OCI-LY3 (cell line): ENCODE measurements around the gene RTF2.

Experiments
- H2AFZ ChIP-seq: fragments of 200-600, 300-600 bp; shearing (Covaris generic); 2 replicates; pipeline ENCODE4 v1.6.0; 2014; ENCODE audit warnings: antibody characterized with exemption, low read depth, low read length
- H3K27ac ChIP-seq: fragments of 200-600, 300-600 bp; sonication (generic); 2 replicates; pipeline ENCODE4 v1.5.1; 2014; ENCODE audit warnings: mild to moderate bottlenecking, low read length, moderate library complexity, mixed read lengths
- H3K27me3 ChIP-seq: fragments of 200-600, 300-600 bp; sonication (generic); 2 replicates; pipeline ENCODE4 v1.6.1; 2014; ENCODE audit warnings: low read depth, low read length, mixed read lengths
- H3K36me3 ChIP-seq: fragments of 200-600, 300-600 bp; sonication (generic); replicated peaks from 2 replicates; pipeline ENCODE3; 2014; ENCODE audit warnings: low read depth, low read length, mixed read lengths
- H3K4me1 ChIP-seq: fragments of 300-600, 200-600 bp; sonication (generic); 2 replicates; pipeline ENCODE4 v1.6.1; 2014; ENCODE audit warnings: low read length, mixed read lengths
- H3K4me2 ChIP-seq: fragments of 200-600, 300-600 bp; sonication (generic); 2 replicates; pipeline ENCODE4 v1.6.1; 2014; ENCODE audit warnings: low read length, mixed read lengths
- H3K4me3 ChIP-seq: fragments of 300-600, 200-600 bp; sonication (generic); 2 replicates; pipeline ENCODE4 v1.5.1; 2014; ENCODE audit warnings: antibody characterized with exemption, mild to moderate bottlenecking, low read length, moderate library complexity
- H3K79me2 ChIP-seq: fragments of 300-600, 200-600 bp; shearing (Covaris generic); 2 replicates; pipeline ENCODE4 v1.6.1; 2014; ENCODE audit warnings: mild to moderate bottlenecking, low read length, mixed read lengths
- H3K9ac ChIP-seq: fragments of 300-600, 200-600 bp; shearing (Covaris generic); 2 replicates; pipeline ENCODE4 v1.6.0; 2014; ENCODE audit warnings: mild to moderate bottlenecking, low read length, moderate library complexity
- H3K9me3 ChIP-seq: fragments of 200-600, 300-600 bp; shearing (Covaris generic); 2 replicates; pipeline ENCODE4 v1.6.1; 2014; ENCODE audit warnings: low read length, mixed read lengths; ENCODE audit not compliant: insufficient read depth
- H4K20me1 ChIP-seq: fragments of 200-600, 300-600 bp; sonication (generic); 2 replicates; pipeline ENCODE4 v1.6.1; 2016; ENCODE audit warnings: low read length, mixed read lengths; ENCODE audit not compliant: insufficient read depth
- CTCF ChIP-seq: fragments of 200-600, 300-600 bp; sonication (generic); IDR thresholded peaks from 2 replicates; pipeline ENCODE4 v1.5.1; 2014; ENCODE audit warnings: antibody characterized with exemption, low read length, low read depth
- EZH2phosphoT487 ChIP-seq: fragments of 200-600 bp; shearing (Covaris generic); IDR thresholded peaks from 2 replicates; pipeline ENCODE4 v1.6.1; 2018; ENCODE audit warnings: antibody characterized with exemption, mixed run types, low read depth

RTF2 gene

GRCh38 chr20:56428410-56428809 is 40.0 kb upstream of the RTF2 start:
- Histone ChIP-seq H3K9ac (no peak overlapping the region), H3K27me3 (no peaks in the 10 kb centered on the region), H3K79me2 (no peaks in the 10 kb centered on the region)

GRCh38 chr20:56428881-56429280 is 39.5 kb upstream of the RTF2 start:
- H3K4me3 ChIP-seq, result no peak overlapping the region

More at GRCh38 chr20:56428410-56428809, 40.0 kb upstream of the RTF2 start:
- Histone ChIP-seq H3K9me3 (no peaks in the 10 kb centered on the region), H3K4me1 (peaks cover 27% of the 10 kb centered on the region), H3K4me3 (no peak overlapping the region), H3K4me2 (no peak overlapping the region), H3K27ac (no peak overlapping the region), H2AFZ (no peak overlapping the region), H4K20me1 (no peaks in the 10 kb centered on the region), H3K36me3 (peaks cover 3% of the 10 kb centered on the region)
- no peak for TF ChIP-seq EZH2phosphoT487
- no peak for TF ChIP-seq CTCF

GRCh38 chr20:56429502-56429901 is 38.9 kb upstream of the RTF2 start:
- no peak overlapping the region for H3K27ac ChIP-seq
- H3K27me3 ChIP-seq, result no peaks in the 10 kb centered on the region
- H3K36me3 ChIP-seq, result no peaks in the 10 kb centered on the region
- H2AFZ ChIP-seq, result peak overlapping the region; percentile 80
- no peaks in the 10 kb centered on the region for H4K20me1 ChIP-seq
- TF ChIP-seq CTCF, result no peak
- TF ChIP-seq EZH2phosphoT487, result no peak
- no peaks in the 10 kb centered on the region for H3K9me3 ChIP-seq
- H3K4me2 ChIP-seq, result peak overlapping the region; percentile 39
- H3K79me2 ChIP-seq, result no peaks in the 10 kb centered on the region
- H3K9ac ChIP-seq, result no peak overlapping the region
- peaks cover 21% of the 10 kb centered on the region for H3K4me1 ChIP-seq
- H3K4me3 ChIP-seq, result no peak overlapping the region

More at GRCh38 chr20:56428881-56429280, 39.5 kb upstream of the RTF2 start:
- Histone ChIP-seq H2AFZ (no peak overlapping the region), H3K4me2 (no peak overlapping the region), H3K4me1 (peaks cover 23% of the 10 kb centered on the region), H3K79me2 (no peaks in the 10 kb centered on the region), H4K20me1 (no peaks in the 10 kb centered on the region), H3K9me3 (no peaks in the 10 kb centered on the region), H3K27ac (no peak overlapping the region), H3K9ac (no peak overlapping the region), H3K27me3 (no peaks in the 10 kb centered on the region), H3K36me3 (peaks cover 2% of the 10 kb centered on the region)
- TF ChIP-seq CTCF (no peak), EZH2phosphoT487 (no peak)

GRCh38 chr20:56429941-56430340 is 38.5 kb upstream of the RTF2 start:
- Histone ChIP-seq H3K9ac (no peak overlapping the region), H2AFZ (peak overlapping the region; percentile 80), H4K20me1 (no peaks in the 10 kb centered on the region), H3K27ac (no peak overlapping the region), H3K36me3 (no peaks in the 10 kb centered on the region), H3K79me2 (no peaks in the 10 kb centered on the region), H3K4me3 (no peak overlapping the region), H3K4me2 (peak overlapping the region; percentile 39), H3K4me1 (peaks cover 22% of the 10 kb centered on the region), H3K27me3 (no peaks in the 10 kb centered on the region), H3K9me3 (no peaks in the 10 kb centered on the region)
- no peak for TF ChIP-seq EZH2phosphoT487
- TF ChIP-seq CTCF, result no peak
